ENCODE results near the gene APOL6. TPM values are rescaled to one million over a fixed set of nuclear protein-coding genes. Genes with fewer than 3 reads are reported as not detected.

Gene APOL6
- total RNA-seq, 2 donors from 2014 or later, result 15.3 to 26.5 TPM

- Histone ChIP-seq H3K9me3 (no peaks in the 10 kb centered on the region), H3K27me3 (replicated peaks; ENCODE audit: insufficient read depth) (no peaks in the 10 kb centered on the region), H3K4me1 (ENCODE audit: control insufficient read depth in 1 of 2, low read depth in 2 of 2) (peaks cover 0 to 7% of the 10 kb centered on the region in 2 donors), H3K4me3 (no peak overlapping the region), H3K27ac (no peak overlapping the region), H3K36me3 (no peaks in the 10 kb centered on the region)
- no peak for TF ChIP-seq CTCF (IDR thresholded peaks at IDR 0.05)
- no peak for ATAC-seq (ENCODE audit: insufficient number of reproducible peaks, low FRiP score, low read depth)
- no peak for DNase-seq (ENCODE audit: low spot score)
Measured at GRCh38 chr22:35703861-35704584, 55.8 kb downstream of the APOL6 start.

GRCh38 chr22:35705141-35705540 lies 56.9 kb downstream of the APOL6 start:
- Histone ChIP-seq H3K27me3 (replicated peaks; ENCODE audit: insufficient read depth) (no peaks in the 10 kb centered on the region), H3K9me3 (no peaks in the 10 kb centered on the region), H3K27ac (no peak overlapping the region), H3K36me3 (no peaks in the 10 kb centered on the region), H3K4me1 (ENCODE audit: control insufficient read depth in 1 of 2, low read depth in 2 of 2) (peaks cover 0 to 8% of the 10 kb centered on the region in 2 donors), H3K4me3 (no peak overlapping the region)
- ATAC-seq (ENCODE audit: insufficient number of reproducible peaks, low FRiP score, low read depth) (no peak), DNase-seq (ENCODE audit: low spot score) (no peak)
- no peak for TF ChIP-seq CTCF (IDR thresholded peaks at IDR 0.05)

GRCh38 chr22:35708453-35708852 lies 60.2 kb downstream of the APOL6 start:
- peaks cover 0 to 8% of the 10 kb centered on the region in 2 donors for H3K4me1 ChIP-seq (ENCODE audit: control insufficient read depth in 1 of 2, low read depth in 2 of 2)
- ATAC-seq (ENCODE audit: insufficient number of reproducible peaks, low FRiP score, low read depth) (no peak), DNase-seq (ENCODE audit: low spot score) (no peak)
- no peak overlapping the region for H3K27ac ChIP-seq
- H3K27me3 ChIP-seq (replicated peaks; ENCODE audit: insufficient read depth), result no peaks in the 10 kb centered on the region
- H3K9me3 ChIP-seq, result no peaks in the 10 kb centered on the region
- H3K4me3 ChIP-seq, result no peak overlapping the region
- no peak for TF ChIP-seq CTCF (IDR thresholded peaks at IDR 0.05)
- no peaks in the 10 kb centered on the region for H3K36me3 ChIP-seq

GRCh38 chr22:35708917-35709316 lies 60.7 kb downstream of the APOL6 start:
- Histone ChIP-seq H3K9me3 (no peaks in the 10 kb centered on the region), H3K4me1 (ENCODE audit: control insufficient read depth in 1 of 2, low read depth in 2 of 2) (peaks cover 0 to 8% of the 10 kb centered on the region in 2 donors), H3K27ac (no peak overlapping the region), H3K4me3 (no peak overlapping the region), H3K27me3 (replicated peaks; ENCODE audit: insufficient read depth) (no peaks in the 10 kb centered on the region), H3K36me3 (no peaks in the 10 kb centered on the region)
- TF ChIP-seq CTCF (IDR thresholded peaks at IDR 0.05), result no peak
- ATAC-seq (ENCODE audit: insufficient number of reproducible peaks, low FRiP score, low read depth), result no peak
- no peak for DNase-seq (ENCODE audit: low spot score)

GRCh38 chr22:35711336-35711735 lies 63.1 kb downstream of the APOL6 start:
- H3K36me3 ChIP-seq, result no peaks in the 10 kb centered on the region
- no peak for DNase-seq (ENCODE audit: low spot score)
- H3K4me3 ChIP-seq, result no peak overlapping the region
- no peaks in the 10 kb centered on the region for H3K27me3 ChIP-seq (replicated peaks; ENCODE audit: insufficient read depth)
- TF ChIP-seq CTCF (IDR thresholded peaks at IDR 0.05), result no peak
- no peak for ATAC-seq (ENCODE audit: insufficient number of reproducible peaks, low FRiP score, low read depth)
- peaks cover 0 to 8% of the 10 kb centered on the region in 2 donors for H3K4me1 ChIP-seq (ENCODE audit: control insufficient read depth in 1 of 2, low read depth in 2 of 2)
- H3K27ac ChIP-seq, result no peak overlapping the region
- no peaks in the 10 kb centered on the region for H3K9me3 ChIP-seq
